PC-9 (cell line): ENCODE measurements around the gene ATL2.

Source experiments
- EZH2 ChIP-seq: fragments of 200-600 bp; sonication (generic); IDR thresholded peaks from 2 replicates; pipeline ENCODE4 v1.8.0; 2017; ENCODE audit warnings: antibody characterized with exemption, low read depth
- TF ChIP-seq, protein P1 (sequence below): fragments of 200-600 bp; sonication (generic); conservative IDR thresholded peaks from 2 replicates; pipeline ENCODE4 v1.6.1; 2017; ENCODE audit warnings: mixed run types, antibody characterized with exemption, mild to moderate bottlenecking, moderate library complexity

DNA sequence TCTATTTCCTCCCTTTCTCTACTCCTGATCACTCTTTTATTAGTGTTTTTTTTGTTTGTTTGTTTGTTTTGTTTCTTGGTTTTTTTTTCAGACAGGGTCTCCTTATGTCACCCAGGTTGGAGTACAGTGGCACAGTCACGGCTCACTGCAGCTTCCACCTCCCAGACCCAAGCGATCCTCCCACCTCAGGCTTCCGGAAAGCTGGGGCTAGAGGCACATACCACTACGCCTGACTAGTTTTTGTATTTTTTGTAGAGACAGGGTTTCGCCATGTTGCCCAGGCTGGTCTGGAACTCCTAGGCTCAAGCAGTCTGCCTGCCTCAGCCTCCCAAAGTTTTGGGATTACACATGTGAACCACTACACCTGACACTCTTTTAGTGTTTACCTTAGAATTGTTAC, 122.3 kb downstream of the ATL2 start:
- TF ChIP-seq, protein P1, sequence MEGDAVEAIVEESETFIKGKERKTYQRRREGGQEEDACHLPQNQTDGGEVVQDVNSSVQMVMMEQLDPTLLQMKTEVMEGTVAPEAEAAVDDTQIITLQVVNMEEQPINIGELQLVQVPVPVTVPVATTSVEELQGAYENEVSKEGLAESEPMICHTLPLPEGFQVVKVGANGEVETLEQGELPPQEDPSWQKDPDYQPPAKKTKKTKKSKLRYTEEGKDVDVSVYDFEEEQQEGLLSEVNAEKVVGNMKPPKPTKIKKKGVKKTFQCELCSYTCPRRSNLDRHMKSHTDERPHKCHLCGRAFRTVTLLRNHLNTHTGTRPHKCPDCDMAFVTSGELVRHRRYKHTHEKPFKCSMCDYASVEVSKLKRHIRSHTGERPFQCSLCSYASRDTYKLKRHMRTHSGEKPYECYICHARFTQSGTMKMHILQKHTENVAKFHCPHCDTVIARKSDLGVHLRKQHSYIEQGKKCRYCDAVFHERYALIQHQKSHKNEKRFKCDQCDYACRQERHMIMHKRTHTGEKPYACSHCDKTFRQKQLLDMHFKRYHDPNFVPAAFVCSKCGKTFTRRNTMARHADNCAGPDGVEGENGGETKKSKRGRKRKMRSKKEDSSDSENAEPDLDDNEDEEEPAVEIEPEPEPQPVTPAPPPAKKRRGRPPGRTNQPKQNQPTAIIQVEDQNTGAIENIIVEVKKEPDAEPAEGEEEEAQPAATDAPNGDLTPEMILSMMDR: no peak
- no peak for TF ChIP-seq EZH2
